Activated T-cell treated with anti-CD3 and anti-CD28 coated beads, Interleukin-2, amount 50 U/mL, for 24 hours (primary cell): Measurements from ENCODE around the gene RABGAP1L.
"Not testable (repeated sequence)": the region's sequence is repeated elsewhere in the genome, so short reads cannot be mapped to it uniquely, and the experiment has no call there.

Experiments used
- DNase-seq: peaks from one replicate; pipeline ENCODE4 v3.0.0-alpha.2; 2020
- H3K27ac Mint-ChIP-seq: 2 replicates; pipeline ENCODE4 v1.8.0; 2020; ENCODE audit warnings: mild to moderate bottlenecking, mixed read lengths
- H3K27me3 Mint-ChIP-seq: 2 replicates; pipeline ENCODE4 v1.8.0; 2020; ENCODE audit warnings: mixed read lengths
- H3K36me3 Mint-ChIP-seq: 2 replicates; pipeline ENCODE4 v1.8.0; 2020; ENCODE audit warnings: low read depth, mixed read lengths
- H3K4me1 Mint-ChIP-seq: 2 replicates; pipeline ENCODE4 v1.8.0; 2020; ENCODE audit warnings: low read depth, mixed read lengths
- H3K4me3 Mint-ChIP-seq: 2 replicates; pipeline ENCODE4 v1.8.0; 2020; ENCODE audit warnings: mild to moderate bottlenecking, moderate library complexity, mixed read lengths
- H3K9me3 Mint-ChIP-seq: 2 replicates; pipeline ENCODE4 v1.8.0; 2020; ENCODE audit warnings: mixed read lengths

RABGAP1L gene

GRCh38 chr1:174663358-174663757 lies 504.0 kb downstream of the RABGAP1L start:
- Mint-ChIP-seq H3K9me3 (peaks cover 12% of the 10 kb centered on the region), H3K4me1 (no peaks in the 10 kb centered on the region), H3K27ac (no peak overlapping the region), H3K4me3 (no peak overlapping the region), H3K36me3 (peaks cover 14% of the 10 kb centered on the region), H3K27me3 (no peaks in the 10 kb centered on the region)
- DNase-seq, result no peak

GRCh38 chr1:174666248-174666647 lies 506.9 kb downstream of the RABGAP1L start:
- Mint-ChIP-seq H3K27ac (no peak overlapping the region), H3K9me3 (peaks cover 27% of the 10 kb centered on the region), H3K4me1 (no peaks in the 10 kb centered on the region), H3K36me3 (peaks cover 23% of the 10 kb centered on the region), H3K4me3 (no peak overlapping the region), H3K27me3 (no peaks in the 10 kb centered on the region)
- DNase-seq, result no peak

DNA sequence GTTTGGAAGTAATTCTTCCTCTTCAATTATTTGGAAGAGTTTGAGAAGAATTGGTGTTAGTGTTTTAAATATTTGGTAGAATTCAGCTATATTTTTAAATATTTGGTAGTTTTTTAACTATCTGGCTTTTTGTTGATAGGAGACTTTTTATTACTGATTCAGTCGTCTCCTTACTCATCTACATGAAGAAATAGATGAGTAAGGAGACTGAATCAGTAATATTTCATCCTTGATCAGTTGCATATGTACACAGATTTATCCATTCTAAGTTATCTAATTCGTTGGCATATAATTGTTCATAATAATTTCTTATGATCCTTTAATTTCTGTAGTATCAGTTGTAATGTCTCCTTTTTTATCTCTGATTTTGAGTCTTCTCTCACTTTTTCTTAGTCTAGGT lies 512.5 kb downstream of the RABGAP1L start:
- H3K9me3 Mint-ChIP-seq, result peaks cover 28% of the 10 kb centered on the region
- peaks cover 23% of the 10 kb centered on the region for H3K36me3 Mint-ChIP-seq
- DNase-seq, result no peak
- no peak overlapping the region for H3K27ac Mint-ChIP-seq
- no peak overlapping the region for H3K4me3 Mint-ChIP-seq
- peaks cover 1% of the 10 kb centered on the region for H3K4me1 Mint-ChIP-seq
- H3K27me3 Mint-ChIP-seq, result no peaks in the 10 kb centered on the region

DNA sequence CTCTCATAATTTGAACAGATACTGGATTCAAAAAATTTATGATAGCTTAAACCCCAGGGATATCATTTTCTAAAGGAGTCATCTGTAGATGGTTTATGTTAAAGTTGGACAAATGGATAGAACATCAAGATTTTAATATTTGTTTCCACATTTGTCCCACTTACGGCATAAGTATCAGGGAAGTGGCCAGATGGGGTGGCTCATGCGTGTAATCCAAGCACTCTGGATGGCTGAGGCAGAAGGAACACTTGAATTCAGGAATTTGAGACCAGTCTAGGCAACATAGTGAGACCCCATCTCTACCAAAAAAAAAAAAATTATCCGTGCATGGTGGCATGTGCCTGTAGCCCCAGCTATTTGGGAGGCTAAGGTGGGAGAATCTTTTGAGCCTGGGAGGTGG lies 517.5 kb downstream of the RABGAP1L start:
- H3K27me3 Mint-ChIP-seq, result no peaks in the 10 kb centered on the region
- H3K36me3 Mint-ChIP-seq, result peaks cover 1% of the 10 kb centered on the region
- DNase-seq, result no peak
- H3K4me1 Mint-ChIP-seq, result peaks cover 1% of the 10 kb centered on the region
- no peak overlapping the region for H3K27ac Mint-ChIP-seq
- H3K4me3 Mint-ChIP-seq, result no peak overlapping the region
- H3K9me3 Mint-ChIP-seq, result peaks cover 2% of the 10 kb centered on the region

DNA sequence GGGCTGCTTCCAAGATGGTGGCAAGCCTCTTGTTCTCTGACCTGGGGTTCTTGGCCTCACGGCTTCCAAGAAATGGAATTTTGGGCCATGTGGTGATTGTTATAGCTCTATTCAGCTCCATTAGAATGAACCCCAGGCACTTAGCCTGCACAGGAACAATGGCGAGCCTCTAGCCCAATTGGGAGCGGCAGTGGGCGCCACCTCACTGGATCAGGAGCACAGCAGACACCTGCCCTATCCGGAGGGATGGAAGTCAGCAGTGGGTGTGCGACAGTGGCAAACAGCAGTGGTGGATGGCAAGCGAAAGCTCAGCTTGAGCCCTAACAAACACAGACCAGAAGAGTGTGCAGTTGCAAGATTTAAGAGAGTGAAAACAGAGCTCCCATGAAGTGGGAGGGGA lies 519.3 kb downstream of the RABGAP1L start:
- Mint-ChIP-seq H3K4me3 (no peak overlapping the region), H3K27me3 (no peaks in the 10 kb centered on the region), H3K27ac (no peak overlapping the region), H3K9me3 (no peaks in the 10 kb centered on the region), H3K4me1 (no peaks in the 10 kb centered on the region), H3K36me3 (peaks cover 1% of the 10 kb centered on the region)
- no peak for DNase-seq

DNA sequence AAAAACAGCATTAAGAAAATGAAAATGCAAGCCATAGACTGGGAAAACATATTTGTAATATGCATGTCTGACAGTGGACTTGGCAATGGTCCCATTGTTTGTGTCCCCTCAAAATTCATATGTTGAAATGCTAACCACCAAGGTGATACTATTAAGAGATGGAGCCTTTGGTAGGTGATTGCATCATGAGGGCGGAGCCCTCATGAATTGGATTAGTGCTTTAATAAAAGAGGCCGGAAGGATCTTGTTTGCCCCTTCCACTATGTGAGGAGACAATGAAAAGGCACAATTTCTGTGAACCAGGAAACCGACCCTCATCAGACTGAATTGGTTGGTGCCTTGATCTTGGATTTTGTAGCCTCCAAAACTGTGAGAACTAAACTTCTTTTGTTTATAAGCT lies 520.8 kb downstream of the RABGAP1L start:
- H3K9me3 Mint-ChIP-seq, result no peaks in the 10 kb centered on the region

DNA sequence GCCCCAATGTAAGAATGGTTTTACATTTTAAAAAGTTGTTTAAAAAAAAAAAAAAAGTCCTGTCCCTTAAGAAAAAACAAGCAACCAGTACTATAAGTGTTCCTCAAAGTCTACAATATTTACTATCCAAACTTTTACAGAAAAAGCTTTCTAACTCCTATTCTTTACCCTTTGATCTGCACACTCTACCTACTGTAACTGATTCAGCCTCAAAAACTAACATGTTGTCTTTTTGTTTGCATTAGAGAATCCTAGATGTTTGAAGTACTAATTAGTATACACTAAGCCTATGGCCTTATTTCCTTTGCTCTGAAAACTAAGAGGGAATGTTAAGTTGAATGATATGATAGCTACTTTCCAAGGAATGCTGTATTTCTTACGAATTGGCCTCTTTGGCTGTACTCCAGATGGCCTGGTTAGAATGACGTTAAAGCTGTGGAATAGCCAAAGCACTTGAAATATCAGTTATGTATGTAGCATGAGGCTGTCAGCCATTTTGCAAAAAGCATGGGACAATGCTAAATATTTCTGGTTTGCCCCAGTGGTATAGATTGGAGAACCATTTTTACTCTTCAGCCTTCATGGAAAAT lies 523.2 kb downstream of the RABGAP1L start:
- Mint-ChIP-seq H3K36me3 (peaks cover 18% of the 10 kb centered on the region), H3K27me3 (no peaks in the 10 kb centered on the region), H3K4me3 (no peak overlapping the region), H3K9me3 (no peaks in the 10 kb centered on the region), H3K27ac (no peak overlapping the region), H3K4me1 (peaks cover 7% of the 10 kb centered on the region)
- no peak for DNase-seq

More for the DNA sequence above, 520.8 kb downstream of the RABGAP1L start:
- Mint-ChIP-seq H3K27ac (no peak overlapping the region), H3K4me3 (no peak overlapping the region), H3K4me1 (no peaks in the 10 kb centered on the region), H3K27me3 (no peaks in the 10 kb centered on the region), H3K36me3 (peaks cover 11% of the 10 kb centered on the region)
- no peak for DNase-seq

- peaks cover 18% of the 10 kb centered on the region for H3K36me3 Mint-ChIP-seq
Measured at GRCh38 chr1:174686213-174686612, 526.9 kb downstream of the RABGAP1L start.

DNA sequence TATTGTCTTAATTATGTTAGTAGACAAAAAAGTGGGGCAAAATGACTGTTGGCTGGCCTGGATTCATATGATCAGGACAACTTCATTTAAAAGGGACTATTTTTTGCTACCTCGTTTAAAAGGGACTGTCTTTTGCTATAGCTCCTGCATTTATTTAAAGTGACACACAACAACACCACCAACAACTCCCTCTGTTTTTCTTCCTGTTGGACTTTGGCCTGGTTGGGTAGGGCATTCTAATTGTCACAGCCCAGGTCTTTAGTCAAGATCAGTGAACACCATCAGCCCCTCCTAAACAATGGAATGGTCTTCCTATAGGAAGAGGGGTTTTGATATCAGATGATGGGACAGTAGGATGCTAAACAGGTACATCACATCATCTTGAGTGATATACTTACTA lies 530.2 kb downstream of the RABGAP1L start:
- no peak overlapping the region for H3K27ac Mint-ChIP-seq
- no peaks in the 10 kb centered on the region for H3K9me3 Mint-ChIP-seq
- H3K4me1 Mint-ChIP-seq, result peaks cover 7% of the 10 kb centered on the region
- H3K4me3 Mint-ChIP-seq, result no peak overlapping the region
- DNase-seq, result no peak
- peaks cover 11% of the 10 kb centered on the region for H3K36me3 Mint-ChIP-seq
- no peaks in the 10 kb centered on the region for H3K27me3 Mint-ChIP-seq

More at GRCh38 chr1:174686213-174686612, 526.9 kb downstream of the RABGAP1L start:
- no peak for DNase-seq
- no peaks in the 10 kb centered on the region for H3K27me3 Mint-ChIP-seq
- H3K4me3 Mint-ChIP-seq, result no peak overlapping the region
- H3K9me3 Mint-ChIP-seq, result no peaks in the 10 kb centered on the region
- H3K27ac Mint-ChIP-seq, result peak overlapping the region; percentile 74
- peaks cover 7% of the 10 kb centered on the region for H3K4me1 Mint-ChIP-seq

GRCh38 chr1:174690266-174690665 lies 530.9 kb downstream of the RABGAP1L start:
- peaks cover 9% of the 10 kb centered on the region for H3K36me3 Mint-ChIP-seq
- H3K27me3 Mint-ChIP-seq, result no peaks in the 10 kb centered on the region
- no peaks in the 10 kb centered on the region for H3K9me3 Mint-ChIP-seq

DNA sequence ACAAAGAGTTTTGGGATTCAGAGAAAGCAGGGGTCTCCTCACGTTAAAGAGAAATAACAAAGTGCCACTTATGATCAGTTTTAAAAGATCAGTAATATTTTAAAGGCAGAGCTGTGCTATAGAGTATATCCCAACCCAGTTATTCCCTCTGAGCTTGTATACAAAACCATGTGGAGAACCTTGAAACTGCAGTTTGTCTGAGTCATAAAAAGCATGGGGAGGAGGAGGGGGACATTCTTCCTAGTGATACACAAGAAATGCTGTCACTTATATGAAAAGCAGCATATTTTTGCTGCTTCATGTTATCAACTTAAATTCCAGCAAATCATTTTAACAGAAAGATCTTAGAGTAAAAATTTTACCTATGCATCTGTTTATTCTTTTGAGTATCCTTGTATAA lies 533.0 kb downstream of the RABGAP1L start:
- Mint-ChIP-seq H3K4me3 (no peak overlapping the region), H3K4me1 (no peaks in the 10 kb centered on the region), H3K9me3 (no peaks in the 10 kb centered on the region), H3K27ac (no peak overlapping the region), H3K27me3 (no peaks in the 10 kb centered on the region), H3K36me3 (peaks cover 2% of the 10 kb centered on the region)
- no peak for DNase-seq

More at GRCh38 chr1:174690266-174690665, 530.9 kb downstream of the RABGAP1L start:
- H3K27ac Mint-ChIP-seq, result no peak overlapping the region
- H3K4me1 Mint-ChIP-seq, result peaks cover 7% of the 10 kb centered on the region
- H3K4me3 Mint-ChIP-seq, result no peak overlapping the region
- no peak for DNase-seq

DNA sequence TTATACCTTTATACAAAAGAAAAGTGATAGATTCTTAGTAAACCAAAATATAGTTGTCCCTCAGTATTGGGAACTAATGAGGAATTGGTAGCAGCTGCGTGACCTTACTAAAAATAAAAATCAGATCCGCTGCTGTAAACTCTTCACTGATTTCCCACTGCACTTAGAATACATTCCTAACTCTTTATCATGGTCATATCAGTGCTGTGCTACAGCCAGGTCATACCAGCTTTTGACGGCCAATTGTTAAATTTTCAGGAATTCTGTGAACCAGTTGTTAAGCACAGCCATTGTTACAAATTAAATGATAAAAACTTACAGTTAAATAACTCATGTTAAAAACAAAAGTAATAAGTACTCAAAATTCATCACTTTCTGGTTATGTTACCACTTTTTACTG lies 533.8 kb downstream of the RABGAP1L start:
- DNase-seq, result no peak
- Mint-ChIP-seq H3K9me3 (no peaks in the 10 kb centered on the region), H3K4me3 (no peak overlapping the region), H3K27ac (no peak overlapping the region), H3K36me3 (peaks cover 2% of the 10 kb centered on the region), H3K27me3 (no peaks in the 10 kb centered on the region), H3K4me1 (no peaks in the 10 kb centered on the region)

DNA sequence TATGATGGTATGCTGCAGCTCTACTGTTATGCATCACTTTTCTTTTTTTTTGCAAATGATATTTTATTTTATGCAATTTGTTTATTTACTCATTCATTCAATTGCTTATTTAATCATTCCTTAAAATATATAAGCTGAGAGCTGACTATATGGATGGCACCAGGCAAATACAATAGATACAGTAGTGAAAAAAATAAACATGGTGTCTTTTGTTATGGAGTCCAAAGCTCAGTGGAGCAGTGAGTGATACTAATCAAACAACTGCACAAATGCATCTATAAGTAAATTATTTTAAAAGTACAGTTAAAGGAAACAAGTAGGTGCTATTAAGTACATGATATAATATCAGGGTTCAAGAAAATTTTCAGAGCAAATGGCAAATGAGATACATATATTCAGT lies 534.2 kb downstream of the RABGAP1L start:
- not testable (repeated sequence) for H3K36me3 Mint-ChIP-seq, H3K27me3 Mint-ChIP-seq, H3K4me1 Mint-ChIP-seq, H3K9me3 Mint-ChIP-seq, H3K4me3 Mint-ChIP-seq, H3K27ac Mint-ChIP-seq, DNase-seq

- no peaks in the 10 kb centered on the region for H3K27me3 Mint-ChIP-seq
- peaks cover 16% of the 10 kb centered on the region for H3K36me3 Mint-ChIP-seq
- no peaks in the 10 kb centered on the region for H3K9me3 Mint-ChIP-seq
- no peak overlapping the region for H3K4me3 Mint-ChIP-seq
- H3K4me1 Mint-ChIP-seq, result no peaks in the 10 kb centered on the region
- no peak overlapping the region for H3K27ac Mint-ChIP-seq
- DNase-seq, result no peak
Measured at GRCh38 chr1:174696026-174696821, 536.9 kb downstream of the RABGAP1L start.

GRCh38 chr1:174700314-174700713 lies 541.0 kb downstream of the RABGAP1L start:
- no peak for DNase-seq
- Mint-ChIP-seq H3K36me3 (peaks cover 24% of the 10 kb centered on the region), H3K4me3 (no peak overlapping the region), H3K27me3 (no peaks in the 10 kb centered on the region), H3K27ac (peak overlapping the region; percentile 11), H3K4me1 (no peaks in the 10 kb centered on the region), H3K9me3 (no peaks in the 10 kb centered on the region)
